ENCODE data around the gene SRSF12.

The SRSF12 gene

GRCh38 chr6:89048288-89048923 lies 69.5 kb downstream of the SRSF12 start:
- intact Hi-C loops (cut with DNase I): no loop called here
- DNase-seq: no peak

DNA sequence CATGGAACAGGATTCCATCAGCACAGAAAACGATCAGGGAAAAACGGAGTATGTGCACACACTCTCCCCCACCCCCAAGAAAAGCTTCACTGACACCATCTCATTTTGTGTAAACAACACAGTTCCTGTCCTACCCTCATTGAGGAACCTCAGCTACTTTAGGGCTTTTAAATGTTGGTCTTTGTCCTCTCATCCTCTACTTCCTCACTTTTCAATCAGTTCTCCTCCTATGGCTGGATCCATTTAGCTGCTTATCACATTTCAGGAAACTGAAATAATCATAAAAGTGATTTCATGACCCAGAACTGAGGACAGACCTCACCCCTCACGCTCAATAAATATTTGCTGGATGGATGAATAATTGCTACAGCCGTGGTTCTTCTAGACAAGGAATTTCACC lies 70.4 kb downstream of the SRSF12 start:
- DNase-seq: no peak
- intact Hi-C loops (cut with DNase I): no loop called here
